Measurements from ENCODE around the gene ASTE1. TPM values are rescaled to one million over a fixed set of nuclear protein-coding genes. Genes with fewer than 3 reads are reported as not detected.

The ASTE1 gene
- polyA plus RNA-seq, 4 donors = 12.4 to 15.9 (median 12.9) TPM

Other genes with a start within 250 kb of the ASTE1 start
- 100 to 1,000 TPM; 119 to 152 (median 124) TPM for gene ATP2C1, start 132.7 kb downstream of the ASTE1 start, polyA plus RNA-seq (ENCODE audit: insufficient read length in 4 of 4)
- gene NEK11, start 52 bp upstream of the ASTE1 start, polyA plus RNA-seq (ENCODE audit: insufficient read length in 4 of 4) = 10 to 100 TPM; 19.0 to 24.5 (median 20.4) TPM